Forelimb muscle (tissue), 1 donor: ENCODE measurements around the gene SNRPA1. TPM values are rescaled to one million over a fixed set of nuclear protein-coding genes. Genes with fewer than 3 reads are reported as not detected.
"Not testable (repeated sequence)": the region's sequence is repeated elsewhere in the genome, so short reads cannot be mapped to it uniquely, and the experiment has no call there.

ENCODE experiments used
- DNase-seq: peaks from one replicate; pipeline ENCODE4 v3.0.0-alpha.2; 2013; ENCODE audit warnings: low read depth
- polyA plus RNA-seq: library from polyadenylated mRNA; unstranded; fragments of 120-200 nt; gene quantifications from one replicate; pipeline ENCODE4 v1.2.1, GENCODE V29; 2013; ENCODE audit not compliant: insufficient read length

SNRPA1 gene
- polyA plus RNA-seq, 1 donor = 33.8 TPM

DNA sequence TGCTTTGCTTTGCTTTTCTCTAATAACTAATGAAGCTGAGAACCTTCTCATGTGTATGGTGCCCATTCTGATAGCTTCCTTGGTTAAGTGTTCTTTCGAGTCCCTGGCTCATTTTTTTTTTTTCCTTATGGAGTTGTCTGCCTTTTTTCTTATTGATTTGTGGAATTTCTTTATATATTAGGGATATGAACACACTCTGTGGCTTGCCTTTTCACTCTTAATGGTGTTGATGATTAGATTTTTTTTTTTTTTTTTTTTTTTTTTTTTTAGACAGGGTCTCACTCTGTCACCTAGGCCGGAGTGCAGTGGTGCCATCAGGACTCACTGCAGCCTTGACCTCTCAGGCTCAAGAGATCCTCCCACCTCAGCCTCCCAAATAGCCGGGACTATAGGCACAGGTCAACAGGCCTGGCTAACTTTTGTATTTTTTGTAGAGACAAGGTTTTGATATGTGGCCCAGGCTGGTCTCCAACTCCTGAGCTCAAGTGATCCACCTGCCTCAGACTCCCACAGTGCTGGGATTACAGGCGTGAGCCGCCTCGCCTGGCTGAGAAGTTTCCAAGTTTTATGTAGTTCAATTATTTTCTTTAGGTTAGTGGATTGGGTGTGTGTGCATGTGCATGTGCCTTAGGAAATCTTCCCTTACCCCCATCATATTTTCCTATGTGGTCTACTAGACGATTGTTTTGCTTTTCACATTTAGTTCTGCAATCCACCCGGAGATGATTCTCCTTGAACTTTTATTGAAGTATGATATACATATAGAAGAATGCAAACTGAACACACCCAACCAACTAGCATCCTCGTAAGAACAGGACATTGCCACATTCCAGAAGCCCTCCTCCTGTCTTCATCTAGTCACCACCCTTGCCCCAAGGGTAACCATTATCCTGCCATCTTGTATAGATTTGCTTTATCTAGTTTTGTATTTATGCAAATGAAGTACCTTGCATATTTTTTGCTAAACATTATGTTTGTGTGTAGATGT is 1.7 kb upstream of the SNRPA1 start:
- no peak for DNase-seq

- no peak for DNase-seq
Measured at GRCh38 chr15:101295607-101296161, 636 bp upstream of the SNRPA1 start.

DNA sequence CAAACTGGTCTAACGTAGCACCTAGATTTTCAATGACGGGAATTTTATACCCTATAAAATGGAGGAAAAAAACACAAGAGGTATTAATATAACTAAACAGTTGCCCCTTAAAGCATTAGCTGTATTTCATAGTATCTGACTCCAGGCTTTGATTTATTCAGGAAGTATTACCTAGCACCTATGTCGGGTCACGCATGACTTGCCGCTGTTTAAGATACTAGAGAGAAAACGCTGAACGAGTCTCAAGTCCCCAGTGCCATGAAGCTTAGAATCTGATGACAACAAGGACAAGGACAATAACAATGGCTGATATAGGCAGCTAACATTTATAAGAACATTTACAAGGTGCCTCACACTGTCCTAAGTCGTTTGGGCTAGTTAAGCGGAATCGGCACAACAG is 1.9 kb downstream of the SNRPA1 start:
- DNase-seq = no peak

DNA sequence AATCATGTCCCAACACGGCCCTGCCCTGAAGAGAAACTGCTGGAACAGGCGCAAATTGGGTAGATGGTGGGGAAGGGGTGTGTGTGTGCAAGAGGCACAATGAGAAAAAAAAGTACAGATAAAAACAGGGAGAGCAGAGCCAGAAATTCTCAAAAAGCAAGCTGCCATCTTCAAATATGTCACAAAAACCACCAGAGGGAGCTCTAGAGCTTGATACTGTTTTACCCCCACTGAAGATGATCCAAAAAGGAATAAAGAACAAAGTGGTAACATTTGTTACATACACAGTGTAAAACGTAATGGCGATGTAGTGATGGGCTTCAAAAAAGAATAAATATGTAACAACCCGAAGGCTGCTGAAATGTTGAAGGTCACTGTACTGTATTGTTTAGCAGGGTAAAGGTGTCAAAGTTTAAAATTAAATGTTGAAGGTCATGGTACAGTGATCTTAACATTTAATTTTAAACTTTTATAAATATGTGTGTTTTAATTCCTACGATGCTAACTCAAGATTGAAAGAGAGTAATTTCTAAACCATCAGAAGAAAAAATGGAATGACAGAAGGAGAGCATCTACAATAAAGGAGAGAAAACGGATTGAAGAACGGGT is 6.0 kb downstream of the SNRPA1 start:
- no peak for DNase-seq

DNA sequence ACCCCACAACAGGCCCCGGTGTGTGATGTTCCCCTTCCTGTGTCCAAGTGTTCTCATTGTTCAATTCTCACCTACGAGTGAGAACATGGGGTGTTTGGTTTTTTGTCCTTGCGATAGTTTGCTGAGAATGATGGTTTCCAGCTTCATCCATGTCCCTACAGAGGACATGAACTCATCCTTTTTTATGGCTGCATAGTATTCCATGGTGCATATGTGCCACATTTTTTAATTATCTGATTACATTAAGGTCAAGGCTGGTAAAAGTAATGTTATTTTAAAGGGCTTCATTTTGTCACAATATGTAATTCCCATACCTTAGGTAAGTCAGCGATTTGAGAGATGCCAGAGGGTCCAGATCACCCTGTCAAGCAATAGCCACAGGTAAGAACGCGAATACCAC is 7.7 kb downstream of the SNRPA1 start:
- DNase-seq = not testable (repeated sequence)

GRCh38 chr15:101286471-101287114 is 8.5 kb downstream of the SNRPA1 start:
- DNase-seq = no peak

- DNase-seq = no peak
Measured at GRCh38 chr15:101283931-101284330, 11.1 kb downstream of the SNRPA1 start.

DNA sequence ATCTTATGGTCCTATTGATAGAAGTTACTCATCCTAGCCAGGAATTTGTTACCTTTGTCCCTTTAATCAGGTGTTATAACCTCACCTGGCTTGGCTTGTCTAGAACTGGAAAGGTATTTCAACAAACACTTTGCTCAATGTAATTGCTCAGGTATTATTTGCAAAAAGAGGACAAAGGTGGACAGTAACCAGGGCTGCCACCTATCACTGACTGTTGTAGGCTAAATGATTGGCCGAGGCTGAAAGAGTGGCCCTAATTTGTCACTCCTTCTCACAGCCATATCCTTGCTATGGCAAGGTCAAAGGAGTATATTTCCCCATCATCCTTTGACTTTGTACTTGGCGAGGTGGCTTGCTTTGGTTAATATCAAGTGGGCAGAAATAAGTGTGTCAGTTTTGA is 15.0 kb downstream of the SNRPA1 start:
- no peak for DNase-seq

DNA sequence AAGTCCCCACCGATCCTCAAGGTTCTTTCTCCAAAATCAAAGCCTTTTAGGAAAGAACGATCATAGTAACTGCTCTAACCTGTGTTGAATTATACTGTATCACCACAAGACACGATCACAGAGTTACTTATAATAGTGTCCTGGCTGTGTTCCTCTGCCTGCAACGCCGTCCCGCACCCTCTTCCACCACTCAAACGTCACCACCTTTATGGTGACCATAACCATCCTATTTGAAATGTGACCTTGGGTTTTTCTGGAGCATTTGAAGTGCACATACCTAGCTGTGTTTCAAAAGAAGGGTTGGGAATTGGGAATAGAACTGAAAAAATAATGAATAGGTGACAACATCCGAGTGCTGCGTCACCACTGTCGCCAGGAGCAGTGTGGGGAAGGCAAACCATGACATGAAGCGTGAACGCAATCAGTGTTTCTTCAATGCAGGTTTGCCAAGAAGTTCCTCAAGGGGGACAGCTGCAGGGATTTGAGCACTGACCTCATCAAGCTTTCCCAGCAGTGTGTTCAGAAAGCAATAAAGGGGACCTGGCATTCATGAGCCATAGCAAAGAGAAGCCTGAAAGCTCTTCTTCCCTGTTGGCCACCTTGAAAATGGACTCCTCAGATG is 17.0 kb downstream of the SNRPA1 start:
- no peak for DNase-seq

DNA sequence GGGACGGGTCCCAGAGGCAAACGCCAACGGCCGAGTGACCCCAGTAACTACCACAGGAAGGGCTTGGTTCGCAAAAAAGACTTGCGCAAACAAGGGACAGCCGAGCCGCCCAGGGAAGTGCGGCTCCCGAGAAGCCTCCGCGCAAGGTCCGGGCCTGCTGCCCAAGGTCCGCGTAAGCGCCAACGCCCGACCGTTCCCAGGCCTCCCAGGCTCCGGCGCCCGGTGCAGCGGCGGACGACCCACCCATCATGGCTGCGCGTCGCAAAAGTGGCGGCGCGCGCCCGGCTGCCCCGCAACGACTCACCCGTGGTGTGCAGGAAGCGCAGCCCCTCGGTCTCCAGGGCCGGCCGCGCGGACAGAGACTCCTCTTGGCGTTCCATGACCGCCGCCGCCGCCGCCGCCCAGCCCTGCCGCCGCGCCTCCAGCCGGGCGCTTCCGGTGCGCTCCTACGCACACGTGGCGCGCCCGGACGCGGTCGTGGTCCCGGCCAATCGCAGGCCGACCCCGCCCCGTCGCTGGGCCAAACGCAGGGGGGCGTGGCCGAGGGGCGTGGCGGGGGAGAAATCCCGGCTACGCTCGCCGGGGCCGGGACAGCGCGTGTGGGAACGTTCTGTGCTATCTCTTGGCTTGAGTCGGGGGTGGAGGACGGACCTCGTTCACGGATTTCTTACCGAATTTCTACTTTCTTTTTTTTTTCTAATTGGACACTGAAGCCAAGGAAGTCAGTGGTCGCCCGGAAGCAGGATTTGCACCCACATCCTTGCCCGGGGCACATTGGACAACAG is 17.8 kb downstream of the SNRPA1 start, which contains the start of gene SELENOS:
Gene SELENOS, minus strand, starts transcription at position 448 of the 785 bp plus-strand sequence. Its CDS starts 68 bp downstream, at position 380.
- DNase-seq = no peak

GRCh38 chr15:101276501-101277037 is 18.5 kb downstream of the SNRPA1 start:
- DNase-seq = no peak

- no peak for DNase-seq
Measured at GRCh38 chr15:101275018-101275417, 20.0 kb downstream of the SNRPA1 start.

GRCh38 chr15:101273534-101273933 is 21.5 kb downstream of the SNRPA1 start:
- DNase-seq = no peak

- DNase-seq = no peak
Measured at GRCh38 chr15:101272584-101272983, 22.5 kb downstream of the SNRPA1 start.

- no peak for DNase-seq
Measured at GRCh38 chr15:101269479-101270223, 25.4 kb downstream of the SNRPA1 start.

DNA sequence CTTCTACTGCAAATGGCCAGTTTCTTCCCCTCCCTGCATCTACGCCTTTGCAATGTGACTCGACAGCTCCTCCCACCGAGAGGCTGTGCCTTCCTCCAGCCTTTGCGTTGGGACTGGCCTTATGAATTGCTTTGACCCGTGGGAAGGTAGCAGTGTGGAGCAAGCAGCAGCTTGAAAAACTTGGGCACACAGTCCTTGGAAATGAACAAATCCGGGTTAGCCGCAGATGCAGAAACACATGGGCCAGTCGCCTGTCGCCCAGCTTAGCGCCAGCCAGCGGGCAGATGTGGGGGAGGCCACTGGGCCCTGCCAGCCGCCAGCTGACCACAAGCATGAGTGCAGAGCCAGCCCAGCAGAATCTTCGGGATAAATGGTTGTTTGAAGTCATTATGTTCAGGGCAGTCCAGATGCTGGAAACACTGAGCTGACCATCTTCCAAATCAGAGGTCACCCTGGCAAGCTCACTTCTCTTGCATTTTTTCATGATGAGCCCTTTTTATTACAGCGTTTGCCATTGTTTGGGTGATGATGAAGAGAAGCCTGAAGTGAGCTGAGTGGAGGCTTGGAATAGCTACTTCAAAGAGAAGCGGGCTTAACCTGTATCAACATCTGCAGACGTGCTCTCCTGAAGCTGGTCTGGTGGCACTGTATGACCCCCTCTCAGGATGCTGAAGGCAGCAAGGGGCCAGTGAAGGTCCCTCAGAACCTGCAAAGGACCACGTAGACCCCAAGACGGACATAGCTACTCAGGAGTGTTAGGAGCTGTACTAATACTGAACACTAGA is 27.5 kb downstream of the SNRPA1 start:
- DNase-seq = no peak

DNA sequence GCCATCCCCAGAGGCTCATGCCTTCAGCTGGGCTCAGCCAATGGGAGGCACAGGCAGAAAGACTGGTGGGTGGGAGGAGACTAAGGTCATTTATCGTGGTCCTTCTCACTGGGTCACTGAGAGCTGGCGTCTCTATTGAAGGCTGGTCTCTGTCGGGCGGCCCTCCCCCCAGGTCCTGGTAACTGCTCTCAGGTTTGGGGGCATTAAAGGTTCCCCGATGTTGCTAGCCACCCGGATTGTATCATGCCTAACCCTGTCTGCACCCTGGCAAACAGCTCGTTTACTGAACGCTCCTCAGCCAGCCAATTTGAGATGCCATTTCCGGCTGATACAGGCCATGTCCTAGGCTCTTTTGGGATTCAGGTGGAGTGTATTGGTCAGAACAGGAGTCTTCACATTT is 28.3 kb downstream of the SNRPA1 start:
- no peak for DNase-seq

DNA sequence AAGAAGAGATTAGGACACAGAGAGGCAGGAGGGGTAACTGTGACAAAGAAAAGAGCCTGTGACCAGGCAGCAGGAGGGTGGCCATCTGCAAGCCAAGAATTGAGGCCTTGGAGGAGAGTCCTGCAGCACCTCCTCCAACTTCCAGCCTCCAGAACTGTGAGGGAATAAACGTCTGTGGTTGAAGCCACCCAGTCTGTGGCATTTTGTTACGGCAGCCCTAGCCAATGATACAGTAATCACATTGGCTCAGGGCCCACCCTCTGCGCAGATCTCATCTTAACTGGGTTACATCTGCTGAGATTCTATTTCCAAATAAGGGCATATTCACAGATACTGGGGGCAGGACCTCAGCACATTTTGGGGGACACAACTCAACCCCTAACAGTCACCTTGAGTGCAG is 29.0 kb downstream of the SNRPA1 start:
- no peak for DNase-seq
